ENCODE measurements around the gene MAP2K6.

DNA sequence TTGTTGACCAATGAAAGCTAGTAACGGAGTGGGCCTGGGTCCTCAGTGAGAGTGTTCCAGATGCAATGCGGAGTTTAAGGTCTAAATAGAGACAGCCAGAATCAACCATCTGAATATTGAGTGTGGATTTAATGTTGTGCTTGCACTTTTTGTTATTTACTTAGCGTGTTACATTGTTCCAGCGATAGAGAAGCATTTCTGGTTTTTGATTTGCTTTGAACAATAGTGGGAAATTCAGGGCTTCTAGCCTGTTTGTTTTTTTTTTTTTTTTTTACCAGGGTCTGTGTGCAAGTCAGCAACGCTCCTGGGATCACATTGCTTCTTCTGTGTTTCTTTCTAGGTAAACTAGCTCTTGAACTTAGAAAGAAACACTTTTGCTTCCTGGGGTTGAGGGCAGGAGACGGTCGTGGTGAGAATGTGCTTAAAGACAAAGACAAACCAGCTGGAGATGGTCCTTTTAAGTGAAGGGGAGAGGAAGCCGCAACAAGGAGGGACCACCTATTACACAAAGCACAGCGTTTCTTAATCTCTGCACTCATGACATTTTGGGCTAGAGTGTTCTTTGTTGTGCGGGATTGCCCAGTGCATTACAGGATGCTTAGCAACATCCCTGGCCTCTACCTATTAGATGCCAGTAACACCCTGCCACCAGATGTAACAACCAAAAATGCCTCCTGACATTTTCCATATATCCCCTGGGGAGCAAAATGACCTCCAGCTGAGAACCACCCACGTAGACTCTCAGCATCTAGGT is 119.2 kb downstream of the MAP2K6 start:
- TF ChIP-seq RBBP5 (conservative IDR thresholded peaks at IDR 0.05) (no peak), RAD21 (IDR thresholded peaks at IDR 0.05; ENCODE audit: insufficient read depth, low read depth, low read length) (no peak), ZZZ3 (IDR thresholded peaks at IDR 0.05; ENCODE audit: control insufficient read depth, insufficient read length, low read depth) (no peak), EZH2 (IDR thresholded peaks at IDR 0.05; ENCODE audit: borderline replicate concordance, control insufficient read depth, low read depth, low read length) (no peak), FOXM1 (IDR thresholded peaks at IDR 0.05; ENCODE audit: low read depth, low read length) (no peak)
- TF ChIP-seq, protein P1, sequence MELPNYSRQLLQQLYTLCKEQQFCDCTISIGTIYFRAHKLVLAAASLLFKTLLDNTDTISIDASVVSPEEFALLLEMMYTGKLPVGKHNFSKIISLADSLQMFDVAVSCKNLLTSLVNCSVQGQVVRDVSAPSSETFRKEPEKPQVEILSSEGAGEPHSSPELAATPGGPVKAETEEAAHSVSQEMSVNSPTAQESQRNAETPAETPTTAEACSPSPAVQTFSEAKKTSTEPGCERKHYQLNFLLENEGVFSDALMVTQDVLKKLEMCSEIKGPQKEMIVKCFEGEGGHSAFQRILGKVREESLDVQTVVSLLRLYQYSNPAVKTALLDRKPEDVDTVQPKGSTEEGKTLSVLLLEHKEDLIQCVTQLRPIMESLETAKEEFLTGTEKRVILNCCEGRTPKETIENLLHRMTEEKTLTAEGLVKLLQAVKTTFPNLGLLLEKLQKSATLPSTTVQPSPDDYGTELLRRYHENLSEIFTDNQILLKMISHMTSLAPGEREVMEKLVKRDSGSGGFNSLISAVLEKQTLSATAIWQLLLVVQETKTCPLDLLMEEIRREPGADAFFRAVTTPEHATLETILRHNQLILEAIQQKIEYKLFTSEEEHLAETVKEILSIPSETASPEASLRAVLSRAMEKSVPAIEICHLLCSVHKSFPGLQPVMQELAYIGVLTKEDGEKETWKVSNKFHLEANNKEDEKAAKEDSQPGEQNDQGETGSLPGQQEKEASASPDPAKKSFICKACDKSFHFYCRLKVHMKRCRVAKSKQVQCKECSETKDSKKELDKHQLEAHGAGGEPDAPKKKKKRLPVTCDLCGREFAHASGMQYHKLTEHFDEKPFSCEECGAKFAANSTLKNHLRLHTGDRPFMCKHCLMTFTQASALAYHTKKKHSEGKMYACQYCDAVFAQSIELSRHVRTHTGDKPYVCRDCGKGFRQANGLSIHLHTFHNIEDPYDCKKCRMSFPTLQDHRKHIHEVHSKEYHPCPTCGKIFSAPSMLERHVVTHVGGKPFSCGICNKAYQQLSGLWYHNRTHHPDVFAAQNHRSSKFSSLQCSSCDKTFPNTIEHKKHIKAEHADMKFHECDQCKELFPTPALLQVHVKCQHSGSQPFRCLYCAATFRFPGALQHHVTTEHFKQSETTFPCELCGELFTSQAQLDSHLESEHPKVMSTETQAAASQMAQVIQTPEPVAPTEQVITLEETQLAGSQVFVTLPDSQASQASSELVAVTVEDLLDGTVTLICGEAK (IDR thresholded peaks at IDR 0.05; ENCODE audit: borderline replicate concordance) = no peak
- TF ChIP-seq, protein P2, sequence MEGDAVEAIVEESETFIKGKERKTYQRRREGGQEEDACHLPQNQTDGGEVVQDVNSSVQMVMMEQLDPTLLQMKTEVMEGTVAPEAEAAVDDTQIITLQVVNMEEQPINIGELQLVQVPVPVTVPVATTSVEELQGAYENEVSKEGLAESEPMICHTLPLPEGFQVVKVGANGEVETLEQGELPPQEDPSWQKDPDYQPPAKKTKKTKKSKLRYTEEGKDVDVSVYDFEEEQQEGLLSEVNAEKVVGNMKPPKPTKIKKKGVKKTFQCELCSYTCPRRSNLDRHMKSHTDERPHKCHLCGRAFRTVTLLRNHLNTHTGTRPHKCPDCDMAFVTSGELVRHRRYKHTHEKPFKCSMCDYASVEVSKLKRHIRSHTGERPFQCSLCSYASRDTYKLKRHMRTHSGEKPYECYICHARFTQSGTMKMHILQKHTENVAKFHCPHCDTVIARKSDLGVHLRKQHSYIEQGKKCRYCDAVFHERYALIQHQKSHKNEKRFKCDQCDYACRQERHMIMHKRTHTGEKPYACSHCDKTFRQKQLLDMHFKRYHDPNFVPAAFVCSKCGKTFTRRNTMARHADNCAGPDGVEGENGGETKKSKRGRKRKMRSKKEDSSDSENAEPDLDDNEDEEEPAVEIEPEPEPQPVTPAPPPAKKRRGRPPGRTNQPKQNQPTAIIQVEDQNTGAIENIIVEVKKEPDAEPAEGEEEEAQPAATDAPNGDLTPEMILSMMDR (IDR thresholded peaks at IDR 0.05 in 2 of 3, conservative IDR thresholded peaks at IDR 0.05 in 1 of 3; ENCODE audit: control insufficient read depth in 2 of 3, extremely low read depth in 1 of 3, insufficient read depth in 1 of 3, low read depth in 3 of 3, low read length in 3 of 3) = no peak
- TF ChIP-seq, protein P3, sequence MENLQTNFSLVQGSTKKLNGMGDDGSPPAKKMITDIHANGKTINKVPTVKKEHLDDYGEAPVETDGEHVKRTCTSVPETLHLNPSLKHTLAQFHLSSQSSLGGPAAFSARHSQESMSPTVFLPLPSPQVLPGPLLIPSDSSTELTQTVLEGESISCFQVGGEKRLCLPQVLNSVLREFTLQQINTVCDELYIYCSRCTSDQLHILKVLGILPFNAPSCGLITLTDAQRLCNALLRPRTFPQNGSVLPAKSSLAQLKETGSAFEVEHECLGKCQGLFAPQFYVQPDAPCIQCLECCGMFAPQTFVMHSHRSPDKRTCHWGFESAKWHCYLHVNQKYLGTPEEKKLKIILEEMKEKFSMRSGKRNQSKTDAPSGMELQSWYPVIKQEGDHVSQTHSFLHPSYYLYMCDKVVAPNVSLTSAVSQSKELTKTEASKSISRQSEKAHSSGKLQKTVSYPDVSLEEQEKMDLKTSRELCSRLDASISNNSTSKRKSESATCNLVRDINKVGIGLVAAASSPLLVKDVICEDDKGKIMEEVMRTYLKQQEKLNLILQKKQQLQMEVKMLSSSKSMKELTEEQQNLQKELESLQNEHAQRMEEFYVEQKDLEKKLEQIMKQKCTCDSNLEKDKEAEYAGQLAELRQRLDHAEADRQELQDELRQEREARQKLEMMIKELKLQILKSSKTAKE (IDR thresholded peaks at IDR 0.05; ENCODE audit: low read depth, poor library complexity, severe bottlenecking) = no peak
